ENCODE data around the gene FRMD3. TPM values are rescaled to one million over a fixed set of nuclear protein-coding genes. Genes with fewer than 3 reads are reported as not detected.
A peak's percentile ranks its signal among the peaks of the same experiment; 100 is the strongest.

Gene FRMD3
- total RNA-seq, 4 donors from 2014 or later = 9.9 to 42.4 (median 40.2) TPM

DNA sequence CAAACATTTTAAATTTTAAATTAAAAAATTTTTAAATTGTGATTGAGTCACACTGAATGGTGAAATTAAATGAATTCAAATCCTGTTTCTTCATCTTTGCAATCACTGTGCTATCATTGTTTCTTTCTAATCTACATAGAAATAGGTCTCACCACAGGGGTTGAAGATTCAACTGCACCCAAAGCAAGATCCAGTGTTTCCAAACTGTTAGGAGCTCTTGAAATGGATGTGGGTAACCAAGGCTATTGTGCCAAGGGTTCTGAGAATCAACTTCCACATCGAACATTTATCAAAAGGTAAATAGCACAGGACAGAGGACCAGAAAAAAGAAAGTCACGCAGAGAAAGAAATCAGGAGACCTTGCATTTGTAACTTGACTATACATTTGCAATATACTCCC lies 302.7 kb downstream of the FRMD3 start:
- Histone ChIP-seq H3K36me3 (no peaks in the 10 kb centered on the region), H3K9me3 (no peaks in the 10 kb centered on the region), H3K4me1 (peaks cover 0 to 10% (median 0%) of the 10 kb centered on the region in 4 donors), H3K4me3 (no peak overlapping the region), H3K27ac (no peak overlapping the region), H3K27me3 (no peaks in the 10 kb centered on the region)
- TF ChIP-seq, protein P1, sequence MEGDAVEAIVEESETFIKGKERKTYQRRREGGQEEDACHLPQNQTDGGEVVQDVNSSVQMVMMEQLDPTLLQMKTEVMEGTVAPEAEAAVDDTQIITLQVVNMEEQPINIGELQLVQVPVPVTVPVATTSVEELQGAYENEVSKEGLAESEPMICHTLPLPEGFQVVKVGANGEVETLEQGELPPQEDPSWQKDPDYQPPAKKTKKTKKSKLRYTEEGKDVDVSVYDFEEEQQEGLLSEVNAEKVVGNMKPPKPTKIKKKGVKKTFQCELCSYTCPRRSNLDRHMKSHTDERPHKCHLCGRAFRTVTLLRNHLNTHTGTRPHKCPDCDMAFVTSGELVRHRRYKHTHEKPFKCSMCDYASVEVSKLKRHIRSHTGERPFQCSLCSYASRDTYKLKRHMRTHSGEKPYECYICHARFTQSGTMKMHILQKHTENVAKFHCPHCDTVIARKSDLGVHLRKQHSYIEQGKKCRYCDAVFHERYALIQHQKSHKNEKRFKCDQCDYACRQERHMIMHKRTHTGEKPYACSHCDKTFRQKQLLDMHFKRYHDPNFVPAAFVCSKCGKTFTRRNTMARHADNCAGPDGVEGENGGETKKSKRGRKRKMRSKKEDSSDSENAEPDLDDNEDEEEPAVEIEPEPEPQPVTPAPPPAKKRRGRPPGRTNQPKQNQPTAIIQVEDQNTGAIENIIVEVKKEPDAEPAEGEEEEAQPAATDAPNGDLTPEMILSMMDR (IDR thresholded peaks at IDR 0.05) = no peak
- TF ChIP-seq POLR2A (IDR thresholded peaks at IDR 0.05) = no peak
- DNase-seq = no peak

DNA sequence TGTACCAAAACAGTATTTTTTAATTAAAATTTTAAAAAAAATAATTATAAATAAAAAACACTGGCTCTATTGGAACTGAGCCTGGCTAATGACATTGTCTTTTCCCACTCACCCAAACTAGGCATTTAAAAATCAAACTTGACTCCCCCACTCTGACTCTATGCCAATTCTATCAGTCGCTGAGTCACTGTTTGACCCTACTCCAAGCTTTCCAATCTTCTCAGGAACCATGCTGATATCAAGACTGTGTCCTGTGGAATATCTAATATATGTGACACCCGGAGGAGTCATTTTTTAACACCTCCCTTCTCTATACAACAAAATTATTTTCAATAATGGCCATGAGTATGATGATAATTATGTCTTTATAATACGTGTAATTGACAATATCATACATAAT lies 303.7 kb downstream of the FRMD3 start:
- no peaks in the 10 kb centered on the region for H3K36me3 ChIP-seq
- no peaks in the 10 kb centered on the region for H3K27me3 ChIP-seq
- no peaks in the 10 kb centered on the region for H3K9me3 ChIP-seq
- H3K4me1 ChIP-seq = peaks cover 0 to 6% (median 0%) of the 10 kb centered on the region in 4 donors
- TF ChIP-seq POLR2A (IDR thresholded peaks at IDR 0.05) = no peak
- TF ChIP-seq, protein P1 (IDR thresholded peaks at IDR 0.05) = no peak
- DNase-seq = no peak
- no peak overlapping the region for H3K4me3 ChIP-seq
- H3K27ac ChIP-seq = no peak overlapping the region

DNA sequence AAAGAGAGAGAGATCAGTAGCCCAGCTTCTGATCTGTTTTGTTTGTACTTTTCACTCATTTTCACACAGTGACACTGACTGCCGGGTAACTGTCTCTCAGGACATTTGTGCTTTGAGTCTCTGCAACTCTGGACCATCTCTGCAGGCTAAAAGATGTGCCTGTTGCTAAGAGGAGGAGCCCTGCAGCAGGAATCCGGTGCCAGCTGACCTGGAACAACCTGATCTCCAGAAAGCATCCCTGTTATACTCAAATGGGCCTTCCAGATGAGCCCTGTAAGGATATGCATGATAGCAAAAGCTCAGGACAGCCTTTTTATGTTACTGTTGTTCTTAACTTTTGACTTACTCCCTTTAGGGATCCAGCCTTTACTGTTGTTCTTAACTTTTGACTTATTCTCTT lies 304.6 kb downstream of the FRMD3 start:
- no peaks in the 10 kb centered on the region for H3K9me3 ChIP-seq
- TF ChIP-seq, protein P1 (IDR thresholded peaks at IDR 0.05) = no peak
- TF ChIP-seq POLR2A (IDR thresholded peaks at IDR 0.05) = no peak
- no peak overlapping the region for H3K4me3 ChIP-seq
- no peak overlapping the region for H3K27ac ChIP-seq
- H3K27me3 ChIP-seq = no peaks in the 10 kb centered on the region
- H3K36me3 ChIP-seq = no peaks in the 10 kb centered on the region
- no peaks in the 10 kb centered on the region for H3K4me1 ChIP-seq
- no peak for DNase-seq

DNA sequence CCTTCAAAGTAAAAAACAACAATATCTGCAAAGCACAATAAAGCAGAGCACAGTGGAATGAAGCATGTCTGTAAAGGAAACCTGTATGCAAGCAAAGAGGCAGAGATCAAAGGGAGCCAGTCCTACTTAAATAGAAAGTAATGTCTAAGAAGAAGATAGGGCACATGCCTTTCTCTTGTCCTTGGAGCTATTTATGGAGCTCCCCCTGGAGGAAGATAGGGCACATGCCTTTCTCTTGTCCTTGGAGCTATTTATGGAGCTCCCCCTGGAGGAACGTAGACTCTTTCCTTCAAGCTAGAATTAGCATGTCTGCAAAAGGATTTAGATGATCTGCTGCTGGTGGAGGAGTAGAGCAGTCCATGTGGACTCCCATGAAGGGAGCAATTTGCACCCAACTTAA lies 307.2 kb downstream of the FRMD3 start:
- no peak for DNase-seq
- no peaks in the 10 kb centered on the region for H3K36me3 ChIP-seq
- TF ChIP-seq POLR2A (IDR thresholded peaks at IDR 0.05) = no peak
- TF ChIP-seq, protein P1 (IDR thresholded peaks at IDR 0.05) = no peak
- H3K27ac ChIP-seq = no peak overlapping the region
- no peaks in the 10 kb centered on the region for H3K4me1 ChIP-seq
- H3K9me3 ChIP-seq = no peaks in the 10 kb centered on the region
- no peaks in the 10 kb centered on the region for H3K27me3 ChIP-seq
- no peak overlapping the region for H3K4me3 ChIP-seq

DNA sequence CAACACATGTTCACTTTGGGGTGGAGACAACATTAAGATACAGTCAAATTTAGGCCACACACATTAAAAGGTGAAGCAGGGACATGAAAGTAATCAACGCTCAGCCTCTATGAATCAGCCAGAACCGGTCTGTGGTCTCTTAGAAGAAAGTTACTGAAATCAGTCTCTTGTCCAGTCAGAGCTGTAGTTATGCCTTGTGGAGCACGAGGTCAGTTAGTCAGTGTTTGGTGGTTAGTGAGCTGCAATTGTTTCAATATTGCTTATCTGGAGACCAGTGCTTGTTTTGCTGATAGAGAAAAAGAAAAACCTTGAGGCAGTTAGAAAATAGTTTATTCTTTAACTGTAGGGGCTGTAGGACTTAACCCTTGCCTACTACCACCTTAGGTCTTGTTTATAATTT lies 317.5 kb downstream of the FRMD3 start:
- Histone ChIP-seq H3K4me3 (no peak overlapping the region), H3K27me3 (no peaks in the 10 kb centered on the region), H3K27ac (no peak overlapping the region), H3K36me3 (no peaks in the 10 kb centered on the region), H3K4me1 (no peaks in the 10 kb centered on the region), H3K9me3 (no peaks in the 10 kb centered on the region)
- TF ChIP-seq, protein P1 (IDR thresholded peaks at IDR 0.05) = no peak
- TF ChIP-seq POLR2A (IDR thresholded peaks at IDR 0.05) = no peak
- DNase-seq = no peak

DNA sequence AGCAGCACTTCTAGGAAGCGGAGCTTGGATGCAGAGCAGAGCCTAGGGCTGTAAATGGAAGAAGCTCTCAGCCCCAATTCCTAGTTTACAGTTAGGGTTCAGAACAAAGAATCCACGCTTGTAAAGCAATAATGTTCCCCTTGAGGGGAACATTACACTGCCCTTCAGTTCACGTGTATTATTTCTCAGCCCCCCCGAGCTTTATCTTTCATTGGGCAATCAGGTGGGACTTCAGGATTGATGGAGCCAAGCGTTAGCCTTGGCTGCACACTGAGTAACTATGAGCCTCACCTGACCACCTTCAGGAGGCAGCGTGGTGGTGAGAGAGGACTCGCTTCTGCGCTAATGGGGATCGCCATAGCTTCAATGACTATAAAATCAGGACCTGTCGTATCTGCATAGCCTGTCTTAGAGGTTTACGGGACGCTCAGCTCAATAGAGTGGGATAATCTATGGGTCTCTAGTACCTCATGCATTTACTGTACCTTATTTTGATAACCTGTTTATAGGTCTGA lies 318.2 kb downstream of the FRMD3 start:
- DNase-seq = no peak
- H3K4me3 ChIP-seq = peak overlapping the region in 3 of 4 donors; percentile 36 to 72 (median 60)
- no peaks in the 10 kb centered on the region for H3K9me3 ChIP-seq

More for the DNA sequence above, 318.2 kb downstream of the FRMD3 start:
- Histone ChIP-seq H3K27ac (peak overlapping the region in 1 of 4 donors; percentile 39), H3K4me1 (no peaks in the 10 kb centered on the region), H3K36me3 (no peaks in the 10 kb centered on the region), H3K27me3 (no peaks in the 10 kb centered on the region)
- no peak for TF ChIP-seq POLR2A (IDR thresholded peaks at IDR 0.05)
- TF ChIP-seq, protein P1 (IDR thresholded peaks at IDR 0.05) = no peak
